Measurements from ENCODE around the gene EPN3. TPM values are rescaled to one million over a fixed set of nuclear protein-coding genes. Genes with fewer than 3 reads are reported as not detected.
A peak's percentile ranks its signal among the peaks of the same experiment; 100 is the strongest.

Gene EPN3
- total and polyA plus RNA-seq, 2 donors (not counting 1 experiment from before 2014, with no cell fraction given) = not detected

GRCh38 chr17:50544516-50544915, 12.0 kb downstream of the EPN3 start:
- peaks cover 0 to 15% (median 5%) of the 10 kb centered on the region in 4 experiments for H3K27me3 ChIP-seq (replicated peaks in 1 of 4; ENCODE audit: control extremely low read depth in 1 of 4, control insufficient read depth in 3 of 4, insufficient read depth in 4 of 4, low read length in 3 of 4)
- ATAC-seq (ENCODE audit: low read depth) (no peak), DNase-seq (no peak)
- no peak overlapping the region for H2AFZ ChIP-seq (ENCODE audit: insufficient read depth, low read depth, low read length, poor library complexity, severe bottlenecking)
- TF ChIP-seq EZH2 (IDR thresholded peaks at IDR 0.05; ENCODE audit: borderline replicate concordance, insufficient read depth, low read depth, low read length, poor library complexity, severe bottlenecking) = no peak
- no peak for TF ChIP-seq CTCF (IDR thresholded peaks at IDR 0.05)
- no peak overlapping the region for H3K4me3 ChIP-seq (ENCODE audit: control extremely low read depth in 1 of 5, extremely low read depth in 1 of 5, insufficient read depth in 1 of 5, low read depth in 2 of 5, low read length in 4 of 5)
- H3K4me2 ChIP-seq (replicated peaks; ENCODE audit: low read depth, low read length, poor library complexity, severe bottlenecking) = no peak overlapping the region
- H3K4me3 Mint-ChIP-seq = peak overlapping the region; percentile 9
- ChIA-PET CTCF (interaction anchor here (1.0 to 1.2 kb wide), 2 partner anchors 8 to 83 kb away, joined by 3 read pairs; no protein-coding TSS in a partner anchor), POLR2A (no interaction called here)
- peaks cover 21% of the 10 kb centered on the region for H3K4me1 Mint-ChIP-seq
- no peak overlapping the region for H3K9ac ChIP-seq (ENCODE audit: low read length)
- no peaks in the 10 kb centered on the region for H3K9me3 ChIP-seq (ENCODE audit: control extremely low read depth in 1 of 3, control insufficient read depth in 2 of 3, insufficient read depth in 1 of 3, low read length in 2 of 3)
- no peaks in the 10 kb centered on the region for H4K20me1 ChIP-seq (ENCODE audit: control insufficient read depth, insufficient read depth, low read length, poor library complexity, severe bottlenecking)
- H3K79me2 ChIP-seq (ENCODE audit: control insufficient read depth, insufficient read depth, low read length) = no peaks in the 10 kb centered on the region
- H3K27ac ChIP-seq (ENCODE audit: low read length in 2 of 2) = no peak overlapping the region
- no peak overlapping the region for H3K27ac Mint-ChIP-seq
- WGBS (ENCODE audit: insufficient coverage) = 49% methylated on average over 7 of the region's 7 CpGs
- intact Hi-C loops (cut with micrococcal nuclease) = loop anchor here (5.0 kb wide), 1 partner anchor 163 kb away; the partner anchor contains the start of gene ANKRD40
- peaks cover 19 to 28% of the 10 kb centered on the region in 2 donors for H3K4me1 ChIP-seq (ENCODE audit: control insufficient read depth in 2 of 2, insufficient read depth in 2 of 2, low read length in 2 of 2)
- H3K36me3 ChIP-seq (replicated peaks in 1 of 2; ENCODE audit: control extremely low read depth in 1 of 2, control insufficient read depth in 1 of 2, extremely low read depth in 1 of 2, insufficient read depth in 2 of 2, low read length in 1 of 2) = no peaks in the 10 kb centered on the region
- H3K9me3 Mint-ChIP-seq (ENCODE audit: insufficient read depth) = no peaks in the 10 kb centered on the region
- H3K27me3 Mint-ChIP-seq = peaks cover 7% of the 10 kb centered on the region

- CTCF ChIA-PET = interaction anchor here (1.2 to 4.8 kb wide), 2 partner anchors 66 to 81 kb away, joined by 3 to 45 read pairs; no protein-coding TSS in a partner anchor
- H3K27ac ChIP-seq (ENCODE audit: low read length in 2 of 2) = no peak overlapping the region
- POLR2A ChIA-PET = no interaction called here
- H3K27me3 ChIP-seq (replicated peaks in 1 of 4; ENCODE audit: control extremely low read depth in 1 of 4, control insufficient read depth in 3 of 4, insufficient read depth in 4 of 4, low read length in 3 of 4) = peaks cover 0 to 15% (median 5%) of the 10 kb centered on the region in 4 experiments
- Mint-ChIP-seq H3K27ac (no peak overlapping the region), H3K4me3 (peak overlapping the region; percentile 39), H3K9me3 (ENCODE audit: insufficient read depth) (no peaks in the 10 kb centered on the region), H3K4me1 (peaks cover 21% of the 10 kb centered on the region), H3K27me3 (peaks cover 7% of the 10 kb centered on the region)
- H3K4me2 ChIP-seq (replicated peaks; ENCODE audit: low read depth, low read length, poor library complexity, severe bottlenecking) = no peak overlapping the region
- WGBS (ENCODE audit: insufficient coverage) = 63% methylated on average over 8 of the region's 8 CpGs
- ATAC-seq (ENCODE audit: low read depth) (no peak), DNase-seq (no peak)
- no peaks in the 10 kb centered on the region for H3K9me3 ChIP-seq (ENCODE audit: control extremely low read depth in 1 of 3, control insufficient read depth in 2 of 3, insufficient read depth in 1 of 3, low read length in 2 of 3)
- no peak overlapping the region for H2AFZ ChIP-seq (ENCODE audit: insufficient read depth, low read depth, low read length, poor library complexity, severe bottlenecking)
- no peak overlapping the region for H3K9ac ChIP-seq (ENCODE audit: low read length)
- no peaks in the 10 kb centered on the region for H3K79me2 ChIP-seq (ENCODE audit: control insufficient read depth, insufficient read depth, low read length)
- H3K4me1 ChIP-seq (ENCODE audit: control insufficient read depth in 2 of 2, insufficient read depth in 2 of 2, low read length in 2 of 2) = peaks cover 19 to 28% of the 10 kb centered on the region in 2 donors
- TF ChIP-seq CTCF (IDR thresholded peaks at IDR 0.05) (no peak), EZH2 (IDR thresholded peaks at IDR 0.05; ENCODE audit: borderline replicate concordance, insufficient read depth, low read depth, low read length, poor library complexity, severe bottlenecking) (no peak)
- intact Hi-C loops (cut with micrococcal nuclease) = loop anchor here (5.0 kb wide), 1 partner anchor 622 kb away; the partner anchor contains the start of gene NME2
- H3K36me3 ChIP-seq (replicated peaks in 1 of 2; ENCODE audit: control extremely low read depth in 1 of 2, control insufficient read depth in 1 of 2, extremely low read depth in 1 of 2, insufficient read depth in 2 of 2, low read length in 1 of 2) = no peaks in the 10 kb centered on the region
- no peak overlapping the region for H3K4me3 ChIP-seq (ENCODE audit: control extremely low read depth in 1 of 5, extremely low read depth in 1 of 5, insufficient read depth in 1 of 5, low read depth in 2 of 5, low read length in 4 of 5)
- no peaks in the 10 kb centered on the region for H4K20me1 ChIP-seq (ENCODE audit: control insufficient read depth, insufficient read depth, low read length, poor library complexity, severe bottlenecking)
Observed at GRCh38 chr17:50545311-50545710, 12.8 kb downstream of the EPN3 start.

Data from B cell (primary cell).